H1 (cell line): ENCODE measurements around the gene ISM1. TPM values are rescaled to one million over a fixed set of nuclear protein-coding genes. Genes with fewer than 3 reads are reported as not detected.

ENCODE experiments used
- CTCF ChIA-PET: fragments of 300-600 bp; sonication (Branson Sonifier 250); formaldehyde crosslinking; loops from one replicate; lab custom pipeline; 2021; ENCODE audit not compliant: partially characterized antibody; lab: Charles Lee
- POLR2A ChIA-PET: fragments of 300-600 bp; sonication (Branson Sonifier 250); formaldehyde crosslinking; loops from one replicate; lab custom pipeline; 2021; ENCODE audit warnings: inconsistent platforms; ENCODE audit not compliant: partially characterized antibody; lab: Charles Lee
- DNase-seq, 2 experiments: peaks; one replicate each; pipeline versions ENCODE4 v3.0.0 to v3.0.0-alpha.2; 2010 to 2022; ENCODE audit warnings: low spot score in 2 of 2, low read depth in 1 of 2, mixed read lengths in 1 of 2
- FAIRE-seq: peaks from 2 replicates; lab custom pipeline; 2011; peaks lifted over from hg19 to GRCh38; lab: Jason Lieb, UNC
- H2AFZ ChIP-seq: 2 replicates; pipeline ENCODE4 v1.8.1; 2012; ENCODE audit warnings: low read length, inconsistent platforms
- H2AK5ac ChIP-seq: 2 replicates; pipeline ENCODE4 v1.6.1; 2013; ENCODE audit warnings: low read depth, low read length
- H2BK120ac ChIP-seq: replicated peaks from 2 replicates; pipeline ENCODE3; 2013; ENCODE audit warnings: low read depth, low read length, inconsistent platforms
- H2BK12ac ChIP-seq: 2 replicates; pipeline ENCODE4 v1.6.1; 2013; ENCODE audit warnings: low read depth, low read length
- H2BK15ac ChIP-seq: 2 replicates; pipeline ENCODE4 v1.6.1; 2013; ENCODE audit warnings: low read length
- H2BK20ac ChIP-seq: 2 replicates; pipeline ENCODE4 v1.6.1; 2013; ENCODE audit warnings: low read length
- H2BK5ac ChIP-seq: 2 replicates; pipeline ENCODE4 v1.6.1; 2013; ENCODE audit warnings: low read depth, low read length
- H3K14ac ChIP-seq: 2 replicates; pipeline ENCODE4 v1.6.1; 2013; ENCODE audit warnings: inconsistent platforms; ENCODE audit not compliant: insufficient read length
- H3K18ac ChIP-seq: 2 replicates; pipeline ENCODE4 v1.6.1; 2013; ENCODE audit warnings: low read length; ENCODE audit errors: extremely low read depth
- H3K23ac ChIP-seq: 2 replicates; pipeline ENCODE4 v1.6.1; 2013; ENCODE audit warnings: inconsistent platforms; ENCODE audit not compliant: insufficient read length
- H3K23me2 ChIP-seq: 2 replicates; pipeline ENCODE4 v1.6.1; 2013; ENCODE audit warnings: low read depth, low read length
- H3K27ac ChIP-seq: 2 replicates; pipeline ENCODE4 v1.6.1; 2011; ENCODE audit warnings: low read depth, low read length, inconsistent platforms
- H3K27me3 ChIP-seq, 4 experiments: replicated peaks in 1 of 4; 1 replicate in 1 of 4; 2 replicates in 3 of 4; pipeline versions ENCODE4 v1.6.1 to v1.8.1; 2011 to 2013; ENCODE audit warnings: low read length in 3 of 4, mild to moderate bottlenecking in 3 of 4, inconsistent platforms in 2 of 4, mixed read lengths in 2 of 4, moderate library complexity in 1 of 4; ENCODE audit not compliant: control insufficient read depth in 3 of 4, insufficient read depth in 3 of 4; ENCODE audit errors: extremely low read depth in 1 of 4
- H3K36me3 ChIP-seq, 4 experiments: 2 replicates each; pipeline versions ENCODE4 v1.6.1 to v1.8.1; 2011 to 2013; ENCODE audit warnings: mild to moderate bottlenecking in 4 of 4, low read length in 3 of 4, moderate library complexity in 2 of 4, control low read depth in 1 of 4, inconsistent platforms in 1 of 4; ENCODE audit not compliant: insufficient read depth in 4 of 4, control insufficient read depth in 2 of 4
- H3K4ac ChIP-seq: replicated peaks from 2 replicates; pipeline ENCODE3; 2013; ENCODE audit warnings: low read length, low read depth, mixed read lengths, inconsistent platforms; ENCODE audit not compliant: insufficient read length
- H3K4me1 ChIP-seq, 4 experiments: replicated peaks in 1 of 4; 1 replicate in 1 of 4; 2 replicates in 3 of 4; pipeline versions ENCODE4 v1.6.1 to v1.8.1; 2011 to 2013; ENCODE audit warnings: low read length in 3 of 4, inconsistent platforms in 2 of 4, mixed read lengths in 1 of 4; ENCODE audit not compliant: insufficient read depth in 4 of 4, control insufficient read depth in 3 of 4
- H3K4me2 ChIP-seq, 2 experiments: 2 replicates each; pipeline versions ENCODE4 v1.6.1 to v1.8.1; 2011 to 2013; ENCODE audit warnings: low read depth in 2 of 2, low read length in 2 of 2, control low read depth in 1 of 2, inconsistent platforms in 1 of 2, mild to moderate bottlenecking in 1 of 2; ENCODE audit not compliant: insufficient read depth in 1 of 2
- H3K4me3 ChIP-seq, 4 experiments: fragments of 200-600, 300-600 bp in 1 of 4; sonication (generic), shearing (Covaris generic), sonication (Bioruptor Twin) in 1 of 4; 2 replicates each; pipeline versions ENCODE4 v1.5.1 to v1.8.1; 2011 to 2016; ENCODE audit warnings: low read length in 4 of 4, low read depth in 3 of 4, control low read depth in 2 of 4, inconsistent platforms in 2 of 4, mild to moderate bottlenecking in 2 of 4, mixed read lengths in 1 of 4, moderate library complexity in 1 of 4; ENCODE audit not compliant: insufficient read depth in 2 of 4; ENCODE audit errors: extremely low read depth in 1 of 4
- H3K56ac ChIP-seq: replicated peaks from 2 replicates; pipeline ENCODE3; 2013; ENCODE audit warnings: low read depth, mild to moderate bottlenecking, mixed read lengths, low read length, inconsistent platforms; ENCODE audit not compliant: insufficient read length
- H3K79me1 ChIP-seq: 2 replicates; pipeline ENCODE4 v1.6.1; 2013; ENCODE audit warnings: low read depth, low read length, control low read depth
- H3K79me2 ChIP-seq, 2 experiments: 2 replicates each; pipeline versions ENCODE4 v1.6.1 to v1.8.1; 2012 to 2013; ENCODE audit warnings: low read length in 2 of 2, mild to moderate bottlenecking in 2 of 2, inconsistent platforms in 1 of 2; ENCODE audit not compliant: insufficient read depth in 2 of 2, control insufficient read depth in 1 of 2
- H3K9ac ChIP-seq, 4 experiments: replicated peaks in 1 of 4; 1 replicate in 1 of 4; 2 replicates in 3 of 4; pipeline versions ENCODE4 v1.6.1 to v1.8.1; 2011 to 2013; ENCODE audit warnings: low read depth in 3 of 4, low read length in 3 of 4, control low read depth in 2 of 4, mild to moderate bottlenecking in 2 of 4, moderate library complexity in 2 of 4, inconsistent platforms in 1 of 4; ENCODE audit errors: extremely low read depth in 1 of 4
- H3K9me3 ChIP-seq, 2 experiments: 2 replicates each; pipeline versions ENCODE4 v1.6.1 to v1.8.1; 2012 to 2013; ENCODE audit warnings: mild to moderate bottlenecking in 2 of 2, moderate library complexity in 2 of 2, control low read depth in 1 of 2, inconsistent platforms in 1 of 2, low read depth in 1 of 2, low read length in 1 of 2, mixed read lengths in 1 of 2; ENCODE audit not compliant: insufficient read depth in 2 of 2
- H4K20me1 ChIP-seq, 2 experiments: replicated peaks in 1 of 2; 2 replicates each; pipeline versions ENCODE3 to v1.8.1; 2011 to 2013; ENCODE audit warnings: inconsistent platforms in 2 of 2, low read length in 2 of 2, mild to moderate bottlenecking in 1 of 2; ENCODE audit not compliant: insufficient read depth in 2 of 2, control insufficient read depth in 1 of 2
- H4K5ac ChIP-seq: 2 replicates; pipeline ENCODE4 v1.6.1; 2013; ENCODE audit warnings: low read length, low read depth, mixed read lengths, inconsistent platforms; ENCODE audit not compliant: insufficient read length
- H4K8ac ChIP-seq: 2 replicates; pipeline ENCODE4 v1.8.0; 2013; ENCODE audit warnings: mild to moderate bottlenecking, moderate library complexity, low read length, inconsistent platforms; ENCODE audit not compliant: insufficient read depth; ENCODE audit errors: extremely low read depth
- H4K91ac ChIP-seq: replicated peaks from 2 replicates; pipeline ENCODE3; 2013; ENCODE audit warnings: low read length, mixed read lengths, inconsistent platforms; ENCODE audit not compliant: insufficient read length
- BCL11A ChIP-seq, 2 experiments: IDR thresholded peaks; one replicate each; pipeline ENCODE4 v1.6.1; 2011; ENCODE audit warnings: low read depth in 2 of 2, low read length in 2 of 2, mild to moderate bottlenecking in 2 of 2
- SIRT6 ChIP-seq: IDR thresholded peaks from one replicate; pipeline ENCODE4 v1.7.1; 2012; ENCODE audit warnings: low read length, inconsistent platforms
- TBP ChIP-seq: IDR thresholded peaks from 2 replicates; pipeline ENCODE4 v1.6.1; 2011; ENCODE audit warnings: low read depth, low read length, improper control_type of control experiment
- TCF12 ChIP-seq: IDR thresholded peaks from 2 replicates; pipeline ENCODE4 v1.6.1; 2011; ENCODE audit warnings: low read depth, mild to moderate bottlenecking, low read length
- TEAD4 ChIP-seq: IDR thresholded peaks from 2 replicates; pipeline ENCODE4 v1.6.1; 2012; ENCODE audit warnings: low read depth, low read length, inconsistent platforms, mixed read lengths
- polyA plus RNA-seq, 7 experiments: library from polyadenylated mRNA; depleted of rRNA in 3 of 7; stranded (reverse) in 5 of 7; unstranded in 2 of 7; fragments of >200 nt in 5 of 7; fragments of 200-250 nt in 2 of 7; gene quantifications; 1 replicate in 5 of 7; 2 replicates in 1 of 7; 4 replicates in 1 of 7; pipeline versions ENCODE4 v1.2.1 to v1.2.3, GENCODE V29; 2011 to 2013; ENCODE audit warnings: missing spikeins in 2 of 7, mixed read lengths in 2 of 7
- total RNA-seq: library from RNA; stranded (reverse); fragmentation: NEBNext Ultra II Directional; extraction: Animal tissue kit (Norgen Biotek cat#: 25700); gene quantifications from 2 replicates; pipeline ENCODE4 v1.2.1, GENCODE V29; 2021

ISM1 gene
- total and polyA plus RNA-seq, 2 of the 8 experiments (the other 6 are each of a cell fraction or from before 2014, with no cell fraction given), result 0.62 to 0.97 TPM

DNA sequence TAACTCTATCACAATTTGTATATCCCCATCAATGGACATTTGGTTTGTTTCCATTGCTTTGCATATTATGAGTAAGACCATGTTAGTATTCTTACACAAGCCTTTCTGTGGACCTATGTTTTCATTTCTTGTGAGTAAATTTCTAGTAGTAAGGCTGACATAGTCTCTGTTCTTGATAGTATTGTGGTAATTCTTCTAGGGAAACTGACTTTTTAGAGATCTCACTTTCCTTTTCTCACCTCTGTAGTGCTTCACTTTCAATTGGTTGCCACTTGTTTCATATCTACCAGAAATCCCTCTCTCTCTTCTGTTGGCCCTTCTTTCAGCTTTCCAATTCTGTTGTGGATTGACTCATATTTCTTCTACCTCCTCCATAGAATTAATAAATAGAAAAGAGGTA, 8.5 kb downstream of the ISM1 start:
- H2AFZ ChIP-seq, result no peak overlapping the region
- no peaks in the 10 kb centered on the region for H3K27me3 ChIP-seq
- H4K5ac ChIP-seq, result no peak overlapping the region
- H3K4me1 ChIP-seq, result no peaks in the 10 kb centered on the region
- DNase-seq, result no peak
- no peak overlapping the region for H3K14ac ChIP-seq
- ChIA-PET POLR2A (no interaction called here), CTCF (interaction anchor here (1.6 kb wide), 1 partner anchor 95 kb away, joined by 4 read pairs; no protein-coding TSS in a partner anchor)
- H3K4me2 ChIP-seq, result no peak overlapping the region
- no peak overlapping the region for H3K4ac ChIP-seq
- H3K18ac ChIP-seq, result no peak overlapping the region
- no peaks in the 10 kb centered on the region for H3K79me1 ChIP-seq
- H3K23ac ChIP-seq, result no peak overlapping the region
- H3K56ac ChIP-seq, result no peak overlapping the region
- H2BK5ac ChIP-seq, result no peak overlapping the region
- no peaks in the 10 kb centered on the region for H4K20me1 ChIP-seq
- no peaks in the 10 kb centered on the region for H3K23me2 ChIP-seq
- H3K9me3 ChIP-seq, result no peaks in the 10 kb centered on the region
- H3K79me2 ChIP-seq, result no peaks in the 10 kb centered on the region
- no peak overlapping the region for H2AK5ac ChIP-seq
- no peak overlapping the region for H2BK120ac ChIP-seq
- H4K8ac ChIP-seq, result no peak overlapping the region
- no peak overlapping the region for H2BK20ac ChIP-seq
- H2BK15ac ChIP-seq, result no peak overlapping the region
- H3K27ac ChIP-seq, result no peak overlapping the region
- no peak for FAIRE-seq
- H3K36me3 ChIP-seq, result no peaks in the 10 kb centered on the region
- no peak overlapping the region for H3K9ac ChIP-seq
- H2BK12ac ChIP-seq, result no peak overlapping the region
- H3K4me3 ChIP-seq, result no peak overlapping the region
- H4K91ac ChIP-seq, result no peak overlapping the region
- TF ChIP-seq BCL11A (IDR thresholded peaks at IDR 0.05; ENCODE audit: low read depth in 2 of 2, low read length in 2 of 2), result no peak
- TF ChIP-seq SIRT6, result no peak
- no peak for TF ChIP-seq TBP
- no peak for TF ChIP-seq TEAD4
- TF ChIP-seq TCF12, result no peak
